Measurements from ENCODE around the gene LEMD3. TPM values are rescaled to one million over a fixed set of nuclear protein-coding genes. Genes with fewer than 3 reads are reported as not detected.

LEMD3 gene
- total and polyA plus RNA-seq, 2 experiments from 2014 or later, result 15.4 to 56.7 TPM

- H3K4me1 Mint-ChIP-seq, result peaks cover 10% of the 10 kb centered on the region
- H3K9me3 Mint-ChIP-seq, result peaks cover 7% of the 10 kb centered on the region; the same call in 2 of the 3 replicates
- Histone ChIP-seq H4K20me1 (replicated peaks; ENCODE audit: insufficient read depth) (no peaks in the 10 kb centered on the region), H3F3A (replicated peaks; ENCODE audit: low read depth) (no peaks in the 10 kb centered on the region), H2AFZ (peak overlapping the region; percentile 67), H3K79me2 (replicated peaks; ENCODE audit: insufficient read depth) (no peaks in the 10 kb centered on the region), H3K27ac (ENCODE audit: low read depth) (no peak overlapping the region), H3K27me3 (ENCODE audit: insufficient read depth) (no peaks in the 10 kb centered on the region), H3K4me2 (no peak overlapping the region), H3K36me3 (ENCODE audit: insufficient read depth) (no peaks in the 10 kb centered on the region), H3K9me2 (ENCODE audit: insufficient read depth) (no peaks in the 10 kb centered on the region), H3K4me1 (ENCODE audit: insufficient read depth) (peaks cover 14% of the 10 kb centered on the region; the same call in 1 of the 2 replicates), H3K4me3 (no peak overlapping the region)
- no peaks in the 10 kb centered on the region for H3K27me3 Mint-ChIP-seq (ENCODE audit: insufficient read depth, low read depth, poor library complexity)
- H3K4me3 Mint-ChIP-seq, result no peak overlapping the region
- no peak for DNase-seq (ENCODE audit: low spot score)
- H3K27ac Mint-ChIP-seq, result no peak overlapping the region
- ATAC-seq, result no peak
- TF ChIP-seq ZNF114 (CRISPR knock-in tag; IDR thresholded peaks at IDR 0.05) (no peak), POLR2AphosphoS5 (IDR thresholded peaks at IDR 0.05; ENCODE audit: low read depth) (no peak), JUNB (IDR thresholded peaks at IDR 0.05; ENCODE audit: unreplicated experiment) (no peak), ZNF331 (CRISPR knock-in tag; IDR thresholded peaks at IDR 0.05; ENCODE audit: low read depth) (no peak), CREB1 (CRISPR knock-in tag; IDR thresholded peaks at IDR 0.05; ENCODE audit: low read depth) (no peak)
- peaks cover 4% of the 10 kb centered on the region; the same call in 1 of the 3 replicates for H3K36me3 Mint-ChIP-seq (ENCODE audit: low read depth)
Observed at GRCh38 chr12:65139389-65139788, 30.0 kb upstream of the LEMD3 start.

- Mint-ChIP-seq H3K27me3 (ENCODE audit: insufficient read depth, low read depth, poor library complexity) (no peaks in the 10 kb centered on the region), H3K4me1 (peaks cover 10% of the 10 kb centered on the region), H3K4me3 (no peak overlapping the region), H3K36me3 (ENCODE audit: low read depth) (peaks cover 4% of the 10 kb centered on the region; the same call in 1 of the 3 replicates), H3K9me3 (peaks cover 4% of the 10 kb centered on the region; the same call in 2 of the 3 replicates), H3K27ac (no peak overlapping the region)
- Histone ChIP-seq H2AFZ (no peak overlapping the region), H3K27me3 (ENCODE audit: insufficient read depth) (no peaks in the 10 kb centered on the region), H3K4me2 (no peak overlapping the region), H3K4me1 (ENCODE audit: insufficient read depth) (peaks cover 14% of the 10 kb centered on the region; the same call in 1 of the 2 replicates), H3K27ac (ENCODE audit: low read depth) (no peak overlapping the region), H3K9me2 (ENCODE audit: insufficient read depth) (no peaks in the 10 kb centered on the region), H3K79me2 (replicated peaks; ENCODE audit: insufficient read depth) (no peaks in the 10 kb centered on the region), H3F3A (replicated peaks; ENCODE audit: low read depth) (no peaks in the 10 kb centered on the region), H3K36me3 (ENCODE audit: insufficient read depth) (no peaks in the 10 kb centered on the region), H4K20me1 (replicated peaks; ENCODE audit: insufficient read depth) (no peaks in the 10 kb centered on the region), H3K4me3 (no peak overlapping the region)
- ATAC-seq (no peak), DNase-seq (ENCODE audit: low spot score) (no peak)
- no peak for TF ChIP-seq ZNF114 (CRISPR knock-in tag; IDR thresholded peaks at IDR 0.05)
- no peak for TF ChIP-seq POLR2AphosphoS5 (IDR thresholded peaks at IDR 0.05; ENCODE audit: low read depth)
- TF ChIP-seq ETS1 (IDR thresholded peaks at IDR 0.05), result no peak
- TF ChIP-seq EZH2 (IDR thresholded peaks at IDR 0.05; ENCODE audit: low read depth, unreplicated experiment), result no peak
- TF ChIP-seq NANOG (IDR thresholded peaks at IDR 0.05; ENCODE audit: borderline replicate concordance), result no peak
- TF ChIP-seq, protein P1, sequence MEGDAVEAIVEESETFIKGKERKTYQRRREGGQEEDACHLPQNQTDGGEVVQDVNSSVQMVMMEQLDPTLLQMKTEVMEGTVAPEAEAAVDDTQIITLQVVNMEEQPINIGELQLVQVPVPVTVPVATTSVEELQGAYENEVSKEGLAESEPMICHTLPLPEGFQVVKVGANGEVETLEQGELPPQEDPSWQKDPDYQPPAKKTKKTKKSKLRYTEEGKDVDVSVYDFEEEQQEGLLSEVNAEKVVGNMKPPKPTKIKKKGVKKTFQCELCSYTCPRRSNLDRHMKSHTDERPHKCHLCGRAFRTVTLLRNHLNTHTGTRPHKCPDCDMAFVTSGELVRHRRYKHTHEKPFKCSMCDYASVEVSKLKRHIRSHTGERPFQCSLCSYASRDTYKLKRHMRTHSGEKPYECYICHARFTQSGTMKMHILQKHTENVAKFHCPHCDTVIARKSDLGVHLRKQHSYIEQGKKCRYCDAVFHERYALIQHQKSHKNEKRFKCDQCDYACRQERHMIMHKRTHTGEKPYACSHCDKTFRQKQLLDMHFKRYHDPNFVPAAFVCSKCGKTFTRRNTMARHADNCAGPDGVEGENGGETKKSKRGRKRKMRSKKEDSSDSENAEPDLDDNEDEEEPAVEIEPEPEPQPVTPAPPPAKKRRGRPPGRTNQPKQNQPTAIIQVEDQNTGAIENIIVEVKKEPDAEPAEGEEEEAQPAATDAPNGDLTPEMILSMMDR (conservative IDR thresholded peaks at IDR 0.05; ENCODE audit: low read depth in 2 of 2), result no peak
- TF ChIP-seq STAT1 (IDR thresholded peaks at IDR 0.05; ENCODE audit: unreplicated experiment), result no peak
- TF ChIP-seq, protein P2, sequence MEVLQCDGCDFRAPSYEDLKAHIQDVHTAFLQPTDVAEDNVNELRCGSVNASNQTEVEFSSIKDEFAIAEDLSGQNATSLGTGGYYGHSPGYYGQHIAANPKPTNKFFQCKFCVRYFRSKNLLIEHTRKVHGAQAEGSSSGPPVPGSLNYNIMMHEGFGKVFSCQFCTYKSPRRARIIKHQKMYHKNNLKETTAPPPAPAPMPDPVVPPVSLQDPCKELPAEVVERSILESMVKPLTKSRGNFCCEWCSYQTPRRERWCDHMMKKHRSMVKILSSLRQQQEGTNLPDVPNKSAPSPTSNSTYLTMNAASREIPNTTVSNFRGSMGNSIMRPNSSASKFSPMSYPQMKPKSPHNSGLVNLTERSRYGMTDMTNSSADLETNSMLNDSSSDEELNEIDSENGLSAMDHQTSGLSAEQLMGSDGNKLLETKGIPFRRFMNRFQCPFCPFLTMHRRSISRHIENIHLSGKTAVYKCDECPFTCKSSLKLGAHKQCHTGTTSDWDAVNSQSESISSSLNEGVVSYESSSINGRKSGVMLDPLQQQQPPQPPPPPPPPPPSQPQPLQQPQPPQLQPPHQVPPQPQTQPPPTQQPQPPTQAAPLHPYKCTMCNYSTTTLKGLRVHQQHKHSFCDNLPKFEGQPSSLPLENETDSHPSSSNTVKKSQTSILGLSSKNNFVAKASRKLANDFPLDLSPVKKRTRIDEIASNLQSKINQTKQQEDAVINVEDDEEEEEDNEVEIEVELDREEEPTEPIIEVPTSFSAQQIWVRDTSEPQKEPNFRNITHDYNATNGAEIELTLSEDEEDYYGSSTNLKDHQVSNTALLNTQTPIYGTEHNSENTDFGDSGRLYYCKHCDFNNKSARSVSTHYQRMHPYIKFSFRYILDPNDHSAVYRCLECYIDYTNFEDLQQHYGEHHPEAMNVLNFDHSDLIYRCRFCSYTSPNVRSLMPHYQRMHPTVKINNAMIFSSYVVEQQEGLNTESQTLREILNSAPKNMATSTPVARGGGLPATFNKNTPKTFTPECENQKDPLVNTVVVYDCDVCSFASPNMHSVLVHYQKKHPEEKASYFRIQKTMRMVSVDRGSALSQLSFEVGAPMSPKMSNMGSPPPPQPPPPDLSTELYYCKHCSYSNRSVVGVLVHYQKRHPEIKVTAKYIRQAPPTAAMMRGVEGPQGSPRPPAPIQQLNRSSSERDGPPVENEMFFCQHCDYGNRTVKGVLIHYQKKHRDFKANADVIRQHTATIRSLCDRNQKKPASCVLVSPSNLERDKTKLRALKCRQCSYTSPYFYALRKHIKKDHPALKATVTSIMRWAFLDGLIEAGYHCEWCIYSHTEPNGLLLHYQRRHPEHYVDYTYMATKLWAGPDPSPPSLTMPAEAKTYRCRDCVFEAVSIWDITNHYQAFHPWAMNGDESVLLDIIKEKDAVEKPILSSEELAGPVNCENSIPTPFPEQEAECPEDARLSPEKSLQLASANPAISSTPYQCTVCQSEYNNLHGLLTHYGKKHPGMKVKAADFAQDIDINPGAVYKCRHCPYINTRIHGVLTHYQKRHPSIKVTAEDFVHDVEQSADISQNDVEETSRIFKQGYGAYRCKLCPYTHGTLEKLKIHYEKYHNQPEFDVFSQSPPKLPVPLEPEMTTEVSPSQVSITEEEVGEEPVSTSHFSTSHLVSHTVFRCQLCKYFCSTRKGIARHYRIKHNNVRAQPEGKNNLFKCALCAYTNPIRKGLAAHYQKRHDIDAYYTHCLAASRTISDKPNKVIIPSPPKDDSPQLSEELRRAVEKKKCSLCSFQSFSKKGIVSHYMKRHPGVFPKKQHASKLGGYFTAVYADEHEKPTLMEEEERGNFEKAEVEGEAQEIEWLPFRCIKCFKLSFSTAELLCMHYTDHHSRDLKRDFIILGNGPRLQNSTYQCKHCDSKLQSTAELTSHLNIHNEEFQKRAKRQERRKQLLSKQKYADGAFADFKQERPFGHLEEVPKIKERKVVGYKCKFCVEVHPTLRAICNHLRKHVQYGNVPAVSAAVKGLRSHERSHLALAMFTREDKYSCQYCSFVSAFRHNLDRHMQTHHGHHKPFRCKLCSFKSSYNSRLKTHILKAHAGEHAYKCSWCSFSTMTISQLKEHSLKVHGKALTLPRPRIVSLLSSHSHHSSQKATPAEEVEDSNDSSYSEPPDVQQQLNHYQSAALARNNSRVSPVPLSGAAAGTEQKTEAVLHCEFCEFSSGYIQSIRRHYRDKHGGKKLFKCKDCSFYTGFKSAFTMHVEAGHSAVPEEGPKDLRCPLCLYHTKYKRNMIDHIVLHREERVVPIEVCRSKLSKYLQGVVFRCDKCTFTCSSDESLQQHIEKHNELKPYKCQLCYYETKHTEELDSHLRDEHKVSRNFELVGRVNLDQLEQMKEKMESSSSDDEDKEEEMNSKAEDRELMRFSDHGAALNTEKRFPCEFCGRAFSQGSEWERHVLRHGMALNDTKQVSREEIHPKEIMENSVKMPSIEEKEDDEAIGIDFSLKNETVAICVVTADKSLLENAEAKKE (CRISPR knock-in tag; IDR thresholded peaks at IDR 0.05), result no peak
- no peak for TF ChIP-seq ZNF331 (CRISPR knock-in tag; IDR thresholded peaks at IDR 0.05; ENCODE audit: low read depth)
Observed at GRCh38 chr12:65140738-65141137, 28.6 kb upstream of the LEMD3 start.
